Measurements from ENCODE around the gene SLC19A2. TPM values are rescaled to one million over a fixed set of nuclear protein-coding genes. Genes with fewer than 3 reads are reported as not detected.

SLC19A2 gene
- polyA plus RNA-seq, 1 donor (not counting 4 experiments of a cell fraction or from before 2014, with no cell fraction given), result 11.9 TPM

DNA sequence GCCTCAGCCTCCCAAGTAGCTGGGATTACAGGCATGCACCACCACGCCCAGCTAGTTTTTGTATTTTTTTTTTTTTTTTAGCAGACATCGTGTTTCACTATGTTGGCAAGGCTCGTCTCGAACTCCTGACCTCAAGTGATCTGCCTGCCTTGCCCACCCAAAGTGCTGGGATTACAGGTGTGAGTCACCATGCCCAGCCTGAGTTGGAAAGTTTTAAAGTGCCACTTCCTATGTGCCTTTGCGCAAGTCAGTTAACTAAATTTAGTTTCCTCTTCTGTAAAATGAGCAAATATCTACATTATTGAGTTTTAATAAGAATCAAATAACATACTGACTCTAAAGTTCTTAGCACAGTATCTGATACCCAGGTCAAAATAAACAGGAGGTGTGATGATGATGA lies 12.4 kb downstream of the SLC19A2 start:
- H3K36me3 ChIP-seq (ENCODE audit: control insufficient read depth in 2 of 2, extremely low read depth in 1 of 2, insufficient read depth in 2 of 2, low read length in 2 of 2), result no peaks in the 10 kb centered on the region
- FAIRE-seq (no peak), DNase-seq (ENCODE audit: low read depth, low spot score) (no peak)
- no peaks in the 10 kb centered on the region for H3K4me1 ChIP-seq (ENCODE audit: control insufficient read depth, extremely low read depth, insufficient read depth, low read length)
- no peaks in the 10 kb centered on the region for H3K9me3 ChIP-seq (ENCODE audit: control insufficient read depth, low read depth, low read length)
- no peak overlapping the region for H3K4me3 ChIP-seq (ENCODE audit: control insufficient read depth in 2 of 3, extremely low read depth in 1 of 3, insufficient read depth in 2 of 3, low read depth in 1 of 3, low read length in 3 of 3)
- H4K20me1 ChIP-seq (ENCODE audit: control insufficient read depth, extremely low read depth, insufficient read depth, low read length), result no peaks in the 10 kb centered on the region
- H3K79me2 ChIP-seq (ENCODE audit: control insufficient read depth, insufficient read depth, low read length), result no peaks in the 10 kb centered on the region
- H3K9me1 ChIP-seq (ENCODE audit: control insufficient read depth, extremely low read depth, insufficient read depth, low read length), result no peaks in the 10 kb centered on the region
- no peak overlapping the region for H3K4me2 ChIP-seq (ENCODE audit: control insufficient read depth, extremely low read depth, insufficient read depth, low read depth, low read length)
- no peak overlapping the region for H3K9ac ChIP-seq (ENCODE audit: control insufficient read depth, extremely low read depth, insufficient read depth, low read length)
- H3K27me3 ChIP-seq (ENCODE audit: control insufficient read depth, extremely low read depth, insufficient read depth, low read length), result no peaks in the 10 kb centered on the region
- TF ChIP-seq, protein P1, sequence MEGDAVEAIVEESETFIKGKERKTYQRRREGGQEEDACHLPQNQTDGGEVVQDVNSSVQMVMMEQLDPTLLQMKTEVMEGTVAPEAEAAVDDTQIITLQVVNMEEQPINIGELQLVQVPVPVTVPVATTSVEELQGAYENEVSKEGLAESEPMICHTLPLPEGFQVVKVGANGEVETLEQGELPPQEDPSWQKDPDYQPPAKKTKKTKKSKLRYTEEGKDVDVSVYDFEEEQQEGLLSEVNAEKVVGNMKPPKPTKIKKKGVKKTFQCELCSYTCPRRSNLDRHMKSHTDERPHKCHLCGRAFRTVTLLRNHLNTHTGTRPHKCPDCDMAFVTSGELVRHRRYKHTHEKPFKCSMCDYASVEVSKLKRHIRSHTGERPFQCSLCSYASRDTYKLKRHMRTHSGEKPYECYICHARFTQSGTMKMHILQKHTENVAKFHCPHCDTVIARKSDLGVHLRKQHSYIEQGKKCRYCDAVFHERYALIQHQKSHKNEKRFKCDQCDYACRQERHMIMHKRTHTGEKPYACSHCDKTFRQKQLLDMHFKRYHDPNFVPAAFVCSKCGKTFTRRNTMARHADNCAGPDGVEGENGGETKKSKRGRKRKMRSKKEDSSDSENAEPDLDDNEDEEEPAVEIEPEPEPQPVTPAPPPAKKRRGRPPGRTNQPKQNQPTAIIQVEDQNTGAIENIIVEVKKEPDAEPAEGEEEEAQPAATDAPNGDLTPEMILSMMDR (optimal IDR thresholded peaks at IDR 0.05 in 1 of 3, IDR thresholded peaks at IDR 0.05 in 1 of 3, conservative IDR thresholded peaks at IDR 0.05 in 1 of 3; ENCODE audit: extremely low read depth in 1 of 3, insufficient read depth in 2 of 3, low read length in 3 of 3), result no peak
- TF ChIP-seq EZH2 (IDR thresholded peaks at IDR 0.05; ENCODE audit: low read length), result no peak
- no peak overlapping the region for H2AFZ ChIP-seq (ENCODE audit: control insufficient read depth, low read length)
- H3K27ac ChIP-seq (ENCODE audit: control insufficient read depth, insufficient read depth, low read length), result no peak overlapping the region
- dilution Hi-C loops (cut with MboI; ENCODE audit: extremely low pct_ligation_motif_present, low sequenced_read_pairs), result no loop called here

DNA sequence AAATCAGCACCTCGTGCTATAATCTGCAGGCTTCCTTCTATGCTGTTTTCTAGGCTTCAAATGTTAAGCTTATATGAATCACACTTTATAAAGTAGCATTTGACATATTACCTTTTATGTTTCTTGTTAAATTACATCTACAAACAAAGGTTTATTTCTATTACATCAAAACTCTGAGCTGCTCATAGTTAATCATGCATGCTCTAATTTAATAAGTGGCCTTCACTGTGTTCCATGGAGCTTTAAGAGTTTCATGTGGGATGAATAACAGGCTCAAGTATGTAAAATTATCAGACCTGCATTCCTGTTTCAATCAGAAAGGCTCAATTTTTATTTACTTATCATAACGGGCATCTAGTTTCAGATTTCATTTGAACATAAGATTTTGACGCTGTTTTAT lies 13.0 kb downstream of the SLC19A2 start:
- FAIRE-seq, result no peak
- dilution Hi-C loops (cut with MboI; ENCODE audit: extremely low pct_ligation_motif_present, low sequenced_read_pairs), result no loop called here

More for the DNA sequence above, 13.0 kb downstream of the SLC19A2 start:
- Histone ChIP-seq H3K79me2 (ENCODE audit: control insufficient read depth, insufficient read depth, low read length) (no peaks in the 10 kb centered on the region), H3K9me3 (ENCODE audit: control insufficient read depth, low read depth, low read length) (no peaks in the 10 kb centered on the region), H3K9me1 (ENCODE audit: control insufficient read depth, extremely low read depth, insufficient read depth, low read length) (no peaks in the 10 kb centered on the region), H3K36me3 (ENCODE audit: control insufficient read depth in 2 of 2, extremely low read depth in 1 of 2, insufficient read depth in 2 of 2, low read length in 2 of 2) (no peaks in the 10 kb centered on the region), H3K4me2 (ENCODE audit: control insufficient read depth, extremely low read depth, insufficient read depth, low read depth, low read length) (no peak overlapping the region), H3K27me3 (ENCODE audit: control insufficient read depth, extremely low read depth, insufficient read depth, low read length) (no peaks in the 10 kb centered on the region), H3K27ac (ENCODE audit: control insufficient read depth, insufficient read depth, low read length) (no peak overlapping the region), H3K9ac (ENCODE audit: control insufficient read depth, extremely low read depth, insufficient read depth, low read length) (no peak overlapping the region), H4K20me1 (ENCODE audit: control insufficient read depth, extremely low read depth, insufficient read depth, low read length) (no peaks in the 10 kb centered on the region), H3K4me1 (ENCODE audit: control insufficient read depth, extremely low read depth, insufficient read depth, low read length) (no peaks in the 10 kb centered on the region), H2AFZ (ENCODE audit: control insufficient read depth, low read length) (no peak overlapping the region), H3K4me3 (ENCODE audit: control insufficient read depth in 2 of 3, extremely low read depth in 1 of 3, insufficient read depth in 2 of 3, low read depth in 1 of 3, low read length in 3 of 3) (no peak overlapping the region)
- no peak for TF ChIP-seq EZH2 (IDR thresholded peaks at IDR 0.05; ENCODE audit: low read length)
- TF ChIP-seq, protein P1 (optimal IDR thresholded peaks at IDR 0.05 in 1 of 3, IDR thresholded peaks at IDR 0.05 in 1 of 3, conservative IDR thresholded peaks at IDR 0.05 in 1 of 3; ENCODE audit: extremely low read depth in 1 of 3, insufficient read depth in 2 of 3, low read length in 3 of 3), result no peak
- no peak for DNase-seq (ENCODE audit: low read depth, low spot score)

All from keratinocyte (primary cell).